GM12892 (cell line): Measurements from ENCODE around the gene PSMB1.

Experiments
- POLR2A ChIP-seq: IDR thresholded peaks from 2 replicates; pipeline ENCODE4 v1.6.1; 2011; ENCODE audit warnings: low read depth, low read length, control low read depth
- TAF1 ChIP-seq: IDR thresholded peaks from 2 replicates; pipeline ENCODE4 v1.6.1; 2011; ENCODE audit warnings: low read depth, mild to moderate bottlenecking, control low read depth, low read length, borderline replicate concordance

GRCh38 chr6:170532867-170533488 lies 20.1 kb downstream of the PSMB1 start:
- TF ChIP-seq TAF1: no peak
- TF ChIP-seq POLR2A: no peak
